GM23248 (cell line): ENCODE data around the gene IL12RB1. TPM values are rescaled to one million over a fixed set of nuclear protein-coding genes. Genes with fewer than 3 reads are reported as not detected.

Experiments used
- DNase-seq: peaks from one replicate; pipeline ENCODE4 v3.0.0-alpha.2; 2015
- H2AFZ ChIP-seq: fragments of 200-600 bp; sonication (generic); 2 replicates; pipeline ENCODE4 v1.6.1; 2016; ENCODE audit warnings: antibody characterized with exemption
- H3F3A ChIP-seq: fragments of 200-600 bp; sonication (generic); 2 replicates; pipeline ENCODE4 v1.6.1; 2016; ENCODE audit warnings: mild to moderate bottlenecking, antibody characterized with exemption, mixed run types; ENCODE audit not compliant: insufficient read depth
- H3K27ac ChIP-seq: fragments of 200-600 bp; sonication (generic); 2 replicates; pipeline ENCODE4 v1.5.1; 2016; ENCODE audit warnings: mild to moderate bottlenecking
- H3K27me3 ChIP-seq: fragments of 200-600 bp; sonication (generic); replicated peaks from 2 replicates; pipeline ENCODE4 v1.6.1; 2016; ENCODE audit warnings: mild to moderate bottlenecking; ENCODE audit not compliant: insufficient read depth
- H3K36me3 ChIP-seq: fragments of 200-600 bp; sonication (generic); 2 replicates; pipeline ENCODE4 v1.6.1; 2016; ENCODE audit warnings: low read depth, mild to moderate bottlenecking
- H3K4me1 ChIP-seq: fragments of 200-600 bp; sonication (generic); 2 replicates; pipeline ENCODE4 v1.6.1; 2016; ENCODE audit warnings: mild to moderate bottlenecking; ENCODE audit not compliant: insufficient read depth
- H3K4me2 ChIP-seq: fragments of 200-600 bp; sonication (generic); one replicate; pipeline ENCODE4 v1.6.1; 2016; ENCODE audit warnings: mild to moderate bottlenecking; ENCODE audit not compliant: unreplicated experiment
- H3K4me3 ChIP-seq: fragments of 200-600 bp; sonication (generic); 2 replicates; pipeline ENCODE4 v1.5.1; 2016; ENCODE audit warnings: mild to moderate bottlenecking
- H3K79me2 ChIP-seq: fragments of 200-600 bp; sonication (generic); 2 replicates; pipeline ENCODE4 v1.6.1; 2016; ENCODE audit warnings: mild to moderate bottlenecking; ENCODE audit not compliant: insufficient read depth
- H3K9ac ChIP-seq: fragments of 200-600 bp; sonication (generic); 2 replicates; pipeline ENCODE4 v1.6.1; 2016; ENCODE audit warnings: mild to moderate bottlenecking
- H3K9me2 ChIP-seq: fragments of 200-600 bp; sonication (generic); 2 replicates; pipeline ENCODE4 v1.6.1; 2016; ENCODE audit warnings: mixed run types, mild to moderate bottlenecking, moderate library complexity; ENCODE audit not compliant: insufficient read depth
- H3K9me3 ChIP-seq: fragments of 200-600 bp; sonication (generic); one replicate; pipeline ENCODE4 v1.6.1; 2017; ENCODE audit warnings: low read depth
- H4K20me1 ChIP-seq: fragments of 200-600 bp; sonication (generic); 2 replicates; pipeline ENCODE4 v1.6.0; 2016; ENCODE audit not compliant: insufficient read depth
- EZH2 ChIP-seq: fragments of 200-600 bp; sonication (generic); IDR thresholded peaks from 2 replicates; pipeline ENCODE4 v1.6.1; 2018; ENCODE audit warnings: antibody characterized with exemption, mild to moderate bottlenecking; ENCODE audit not compliant: insufficient read depth, poor library complexity, severe bottlenecking
- EZH2phosphoT487 ChIP-seq: fragments of 200-600 bp; sonication (generic); IDR thresholded peaks from 2 replicates; pipeline ENCODE4 v1.6.1; 2018; ENCODE audit warnings: antibody characterized with exemption, moderate library complexity, mild to moderate bottlenecking, low read depth; ENCODE audit not compliant: insufficient read depth
- WGBS, 2 experiments: methylation state at CpG; one replicate each; pipeline ENCODE4 v1.1.6; 2015 to 2017; ENCODE audit warnings: low lambda C conversion rate in 2 of 2, low coverage in 1 of 2; ENCODE audit errors: missing lambda C conversion rate in 2 of 2; 5-methylcytosine and 5-hydroxymethylcytosine counted together
- in situ Hi-C: fragments of 300-500 bp; cut with MboI; formaldehyde crosslinking; loops from 2 replicates; pipeline ENCODE4 v1.15.0; 2020
- polyA plus RNA-seq: library from polyadenylated mRNA; unstranded; fragments of >200 nt; fragmentation: Nextera tagmentation; extraction: Ambion mirVana; gene quantifications from 2 replicates; pipeline ENCODE4 v1.2.1, GENCODE V29; 2016
- total RNA-seq: library from RNA; depleted of rRNA; stranded (reverse); fragments of >200 nt; shearing (Covaris generic); gene quantifications from 2 replicates; pipeline ENCODE4 v1.2.3, GENCODE V29; 2014

The IL12RB1 gene
- total and polyA plus RNA-seq, 2 experiments from 2014 or later = not detected

GRCh38 chr19:18119717-18120105, 33.0 kb upstream of the IL12RB1 start:
- Histone ChIP-seq H4K20me1 (no peaks in the 10 kb centered on the region), H3K79me2 (no peaks in the 10 kb centered on the region; the same call in 1 of the 2 replicates), H3K4me2 (no peak overlapping the region), H3K9ac (no peak overlapping the region), H3K27ac (no peak overlapping the region), H3K9me3 (no peaks in the 10 kb centered on the region), H3K4me3 (no peak overlapping the region), H3K27me3 (no peaks in the 10 kb centered on the region), H3F3A (0 out of 2 replicates have a peak, but pooled peaks cover 6% of the 10 kb centered on the region), H3K4me1 (0 out of 2 replicates have a peak, but pooled peaks cover 4% of the 10 kb centered on the region), H3K9me2 (no peaks in the 10 kb centered on the region), H2AFZ (no peak overlapping the region), H3K36me3 (no peaks in the 10 kb centered on the region)
- TF ChIP-seq EZH2phosphoT487 (no peak), EZH2 (no peak)
- 85 to 88% methylated on average over 14 of the region's 14 CpGs for WGBS, 2 experiments
- DNase-seq = no peak
- in situ Hi-C loops = no loop called here

- Histone ChIP-seq H2AFZ (no peak overlapping the region), H3K4me3 (peak overlapping the region; percentile 83; the same call in 1 of the 2 replicates), H3K9me3 (no peaks in the 10 kb centered on the region)
Measured at GRCh38 chr19:18119013-18119716, 32.4 kb upstream of the IL12RB1 start.

GRCh38 chr19:18118420-18119012, 31.8 kb upstream of the IL12RB1 start:
- Histone ChIP-seq H3K9me3 (no peaks in the 10 kb centered on the region), H3K27me3 (no peaks in the 10 kb centered on the region), H3F3A (0 out of 2 replicates have a peak, but pooled peaks cover 6% of the 10 kb centered on the region), H3K9ac (peak overlapping the region; percentile 79), H3K4me2 (peak overlapping the region; percentile 77), H4K20me1 (no peaks in the 10 kb centered on the region), H3K36me3 (no peaks in the 10 kb centered on the region), H3K4me1 (0 out of 2 replicates have a peak, but pooled peaks cover 4% of the 10 kb centered on the region), H3K9me2 (no peaks in the 10 kb centered on the region), H2AFZ (peak overlapping the region; percentile 84), H3K27ac (no peak overlapping the region), H3K4me3 (peak overlapping the region; percentile 83), H3K79me2 (no peaks in the 10 kb centered on the region; the same call in 1 of the 2 replicates)
- TF ChIP-seq EZH2 = no peak
- no peak for TF ChIP-seq EZH2phosphoT487
- 33 to 35% methylated on average over 14 of the region's 14 CpGs for WGBS, 2 experiments
- DNase-seq = no peak
- in situ Hi-C loops = no loop called here

More at GRCh38 chr19:18119013-18119716, 32.4 kb upstream of the IL12RB1 start:
- in situ Hi-C loops = no loop called here
- peak overlapping the region; percentile 79; the same call in 1 of the 2 replicates for H3K9ac ChIP-seq
- 0 out of 2 replicates have a peak, but pooled peaks cover 6% of the 10 kb centered on the region for H3F3A ChIP-seq
- H4K20me1 ChIP-seq = no peaks in the 10 kb centered on the region
- H3K36me3 ChIP-seq = no peaks in the 10 kb centered on the region
- peak; percentile 41 for DNase-seq
- no peaks in the 10 kb centered on the region for H3K27me3 ChIP-seq
- peak overlapping the region; percentile 77 for H3K4me2 ChIP-seq
- TF ChIP-seq EZH2phosphoT487 (no peak), EZH2 (no peak)
- H3K79me2 ChIP-seq = no peaks in the 10 kb centered on the region; the same call in 1 of the 2 replicates
- 0 out of 2 replicates have a peak, but pooled peaks cover 4% of the 10 kb centered on the region for H3K4me1 ChIP-seq
- no peaks in the 10 kb centered on the region for H3K9me2 ChIP-seq
- 42% methylated on average over 13 of the region's 13 CpGs for WGBS, 2 experiments
- H3K27ac ChIP-seq = no peak overlapping the region

GRCh38 chr19:18117692-18118378, 31.1 kb upstream of the IL12RB1 start:
- no peaks in the 10 kb centered on the region for H3K9me3 ChIP-seq
- H3K4me1 ChIP-seq = 0 out of 2 replicates have a peak, but pooled peaks cover 4% of the 10 kb centered on the region
- H3K9me2 ChIP-seq = no peaks in the 10 kb centered on the region
- peak overlapping the region; percentile 79 for H3K9ac ChIP-seq
- peak overlapping the region; percentile 77 for H3K4me2 ChIP-seq
- DNase-seq = peak; percentile 95
- H3K4me3 ChIP-seq = peak overlapping the region; percentile 83
- H3F3A ChIP-seq = 0 out of 2 replicates have a peak, but pooled peaks cover 6% of the 10 kb centered on the region
- H3K27me3 ChIP-seq = no peaks in the 10 kb centered on the region
- H3K79me2 ChIP-seq = no peaks in the 10 kb centered on the region; the same call in 1 of the 2 replicates
- WGBS, 2 experiments = 1% methylated on average over 31 to 71 of the region's 86 CpGs
- in situ Hi-C loops = no loop called here
- peak overlapping the region; percentile 84 for H2AFZ ChIP-seq
- H4K20me1 ChIP-seq = no peaks in the 10 kb centered on the region
- no peak overlapping the region for H3K27ac ChIP-seq
- no peak for TF ChIP-seq EZH2
- no peak for TF ChIP-seq EZH2phosphoT487
- H3K36me3 ChIP-seq = no peaks in the 10 kb centered on the region
